ENCODE data around the gene PRKCI.
"Not testable (repeated sequence)": the region's sequence is repeated elsewhere in the genome, so short reads cannot be mapped to it uniquely, and the experiment has no call there.

PRKCI gene

DNA sequence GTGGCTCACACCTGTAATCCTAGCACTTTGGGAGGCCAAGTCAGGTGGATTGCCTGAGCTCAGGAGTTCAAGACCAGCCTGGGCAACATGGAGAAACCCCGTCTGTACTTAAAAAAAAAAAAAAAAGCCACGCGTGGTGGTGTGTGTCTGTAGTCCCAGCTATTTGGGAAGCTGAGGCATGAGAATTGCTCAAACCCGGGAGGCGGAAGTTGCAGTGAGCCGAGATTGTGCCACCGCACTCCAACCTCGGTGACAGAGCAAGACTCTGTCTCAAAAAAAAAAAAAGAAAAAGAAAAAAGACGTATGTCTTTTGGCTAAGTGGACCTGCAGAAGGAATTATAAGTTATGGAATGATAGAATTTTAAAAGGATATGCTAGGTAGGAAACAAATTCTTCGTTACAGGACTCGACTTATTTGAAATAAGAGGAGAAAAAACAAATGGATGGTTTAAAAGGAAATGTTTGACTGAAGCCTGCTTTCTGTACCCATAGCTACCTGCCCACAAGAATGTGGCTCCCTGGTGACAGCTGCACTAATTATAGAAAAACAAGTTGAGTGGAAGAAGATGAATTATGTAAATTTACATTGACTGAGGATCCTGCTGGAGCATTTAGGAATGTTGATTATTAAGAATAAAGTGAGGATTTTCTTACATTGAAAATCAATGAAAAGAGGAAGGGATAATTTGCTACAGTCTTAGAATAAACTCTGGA is 99.3 kb downstream of the PRKCI start:
- no peak overlapping the region for H3K9ac ChIP-seq (ENCODE audit: insufficient read length, low read depth)
- no peak for DNase-seq (ENCODE audit: low read depth, low spot score)

DNA sequence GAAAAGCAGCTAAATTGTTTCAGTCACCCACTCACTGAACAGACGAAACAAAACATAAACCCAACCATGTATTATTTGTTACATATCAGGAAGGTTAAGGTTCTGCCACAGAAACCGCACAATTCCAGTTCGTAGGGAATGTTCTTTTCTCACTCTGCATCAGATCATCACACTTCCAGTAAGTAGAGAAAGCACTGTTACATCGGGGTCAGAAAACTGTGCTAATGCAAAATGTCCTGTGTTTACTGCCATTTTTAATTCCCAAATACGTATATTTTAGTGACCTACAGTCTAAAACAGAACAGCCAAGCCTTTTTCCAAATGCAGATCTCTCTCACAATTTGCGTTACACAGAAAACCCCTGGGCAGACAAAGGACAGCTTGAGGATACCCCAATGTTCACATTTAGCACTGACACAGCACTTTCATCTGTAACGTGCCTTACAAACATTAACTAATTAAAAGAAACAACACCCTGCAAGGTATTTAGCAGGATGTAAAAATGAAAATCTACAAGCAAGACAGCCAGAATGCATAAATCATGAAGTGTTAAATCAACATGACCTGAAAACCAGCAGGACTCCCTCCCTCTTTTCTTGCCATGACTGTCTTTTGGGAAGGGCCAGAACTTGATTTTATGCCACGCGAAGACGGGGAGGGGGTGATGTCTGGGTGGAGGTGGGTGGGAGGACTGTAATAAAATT is 100.5 kb downstream of the PRKCI start:
- TF ChIP-seq SUZ12 (IDR thresholded peaks at IDR 0.05; ENCODE audit: extremely low read depth, insufficient read depth, insufficient read length) (no peak), YY1 (IDR thresholded peaks at IDR 0.05; ENCODE audit: insufficient read depth, insufficient read length) (no peak), ZNF274 (IDR thresholded peaks at IDR 0.05; ENCODE audit: low read depth, low read length) (no peak)
- no peak for DNase-seq (ENCODE audit: low read depth, low spot score)

More for the DNA sequence above, 99.3 kb downstream of the PRKCI start:
- no peaks in the 10 kb centered on the region for H3K27me3 ChIP-seq (ENCODE audit: insufficient read depth, insufficient read length)
- no peaks in the 10 kb centered on the region for H3K36me3 ChIP-seq (ENCODE audit: insufficient read depth, insufficient read length, low read length)
- H3K9me3 ChIP-seq (ENCODE audit: insufficient read depth, low read length), result peaks cover 10% of the 10 kb centered on the region
- no peak overlapping the region for H3K4me3 ChIP-seq (ENCODE audit: insufficient read length, low read depth)
- H3K4me1 ChIP-seq (ENCODE audit: insufficient read depth, insufficient read length), result no peaks in the 10 kb centered on the region
- no peak for TF ChIP-seq YY1 (IDR thresholded peaks at IDR 0.05; ENCODE audit: insufficient read depth, insufficient read length)
- no peak for TF ChIP-seq SUZ12 (IDR thresholded peaks at IDR 0.05; ENCODE audit: extremely low read depth, insufficient read depth, insufficient read length)
- TF ChIP-seq ZNF274 (IDR thresholded peaks at IDR 0.05; ENCODE audit: low read depth, low read length), result no peak

DNA sequence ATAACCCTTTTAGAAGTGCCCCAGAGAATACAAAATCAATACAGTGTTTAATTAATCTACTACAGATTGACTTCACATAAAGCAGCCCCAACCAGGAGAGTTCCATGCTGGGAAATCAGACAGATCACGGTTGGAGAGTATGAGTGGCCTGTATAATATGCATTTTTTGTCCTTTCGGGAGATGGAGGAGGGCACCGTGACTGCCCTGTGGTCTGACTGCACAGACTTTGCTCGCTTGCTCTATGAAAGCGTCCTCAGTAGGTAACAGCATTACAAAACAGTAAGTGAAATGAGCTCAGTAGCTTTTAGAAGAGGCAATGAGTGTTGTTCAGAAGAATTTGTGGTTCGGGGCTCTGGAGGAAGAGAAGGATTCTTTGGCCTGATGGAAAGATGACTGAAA is 101.1 kb downstream of the PRKCI start:
- Histone ChIP-seq H3K9ac (ENCODE audit: insufficient read length, low read depth) (no peak overlapping the region), H3K4me1 (ENCODE audit: insufficient read depth, insufficient read length) (no peaks in the 10 kb centered on the region), H3K36me3 (ENCODE audit: insufficient read depth, insufficient read length, low read length) (no peaks in the 10 kb centered on the region), H3K4me3 (ENCODE audit: insufficient read length, low read depth) (no peak overlapping the region), H3K27me3 (ENCODE audit: insufficient read depth, insufficient read length) (no peaks in the 10 kb centered on the region), H3K9me3 (ENCODE audit: insufficient read depth, low read length) (peaks cover 29% of the 10 kb centered on the region)
- TF ChIP-seq ZNF274 (IDR thresholded peaks at IDR 0.05; ENCODE audit: low read depth, low read length), result no peak
- no peak for TF ChIP-seq YY1 (IDR thresholded peaks at IDR 0.05; ENCODE audit: insufficient read depth, insufficient read length)
- TF ChIP-seq SUZ12 (IDR thresholded peaks at IDR 0.05; ENCODE audit: extremely low read depth, insufficient read depth, insufficient read length), result no peak
- DNase-seq (ENCODE audit: low read depth, low spot score), result no peak

More for the DNA sequence above, 100.5 kb downstream of the PRKCI start:
- H3K4me3 ChIP-seq (ENCODE audit: insufficient read length, low read depth), result no peak overlapping the region
- no peaks in the 10 kb centered on the region for H3K36me3 ChIP-seq (ENCODE audit: insufficient read depth, insufficient read length, low read length)
- no peak overlapping the region for H3K9ac ChIP-seq (ENCODE audit: insufficient read length, low read depth)
- H3K9me3 ChIP-seq (ENCODE audit: insufficient read depth, low read length), result peaks cover 23% of the 10 kb centered on the region
- no peaks in the 10 kb centered on the region for H3K27me3 ChIP-seq (ENCODE audit: insufficient read depth, insufficient read length)
- no peaks in the 10 kb centered on the region for H3K4me1 ChIP-seq (ENCODE audit: insufficient read depth, insufficient read length)

DNA sequence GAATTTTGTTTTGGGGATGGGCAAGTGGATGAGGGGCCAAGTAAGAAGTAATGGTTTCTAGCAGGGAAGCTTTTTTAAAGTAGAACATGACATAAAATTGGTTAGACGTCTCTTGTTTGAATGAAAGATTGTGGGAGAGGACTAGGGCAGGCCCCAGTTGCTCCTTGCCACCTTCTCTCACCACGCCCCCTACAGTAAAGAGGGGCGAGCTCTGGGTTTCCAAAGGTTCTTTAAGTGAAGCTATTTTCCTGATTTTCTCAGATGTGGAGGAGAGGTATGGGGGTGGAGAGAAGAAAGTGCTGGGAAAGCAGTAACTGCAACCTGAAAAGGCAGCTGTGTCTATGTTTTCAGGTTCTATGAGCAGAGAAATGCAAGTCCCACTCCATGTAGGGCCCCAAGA is 102.7 kb downstream of the PRKCI start:
- TF ChIP-seq SUZ12 (IDR thresholded peaks at IDR 0.05; ENCODE audit: extremely low read depth, insufficient read depth, insufficient read length) (no peak), YY1 (IDR thresholded peaks at IDR 0.05; ENCODE audit: insufficient read depth, insufficient read length) (no peak), ZNF274 (IDR thresholded peaks at IDR 0.05; ENCODE audit: low read depth, low read length) (no peak)
- no peak overlapping the region for H3K4me3 ChIP-seq (ENCODE audit: insufficient read length, low read depth)
- H3K4me1 ChIP-seq (ENCODE audit: insufficient read depth, insufficient read length), result no peaks in the 10 kb centered on the region
- peaks cover 37% of the 10 kb centered on the region for H3K9me3 ChIP-seq (ENCODE audit: insufficient read depth, low read length)
- H3K9ac ChIP-seq (ENCODE audit: insufficient read length, low read depth), result no peak overlapping the region
- no peaks in the 10 kb centered on the region for H3K36me3 ChIP-seq (ENCODE audit: insufficient read depth, insufficient read length, low read length)
- DNase-seq (ENCODE audit: low read depth, low spot score), result no peak
- H3K27me3 ChIP-seq (ENCODE audit: insufficient read depth, insufficient read length), result no peaks in the 10 kb centered on the region

DNA sequence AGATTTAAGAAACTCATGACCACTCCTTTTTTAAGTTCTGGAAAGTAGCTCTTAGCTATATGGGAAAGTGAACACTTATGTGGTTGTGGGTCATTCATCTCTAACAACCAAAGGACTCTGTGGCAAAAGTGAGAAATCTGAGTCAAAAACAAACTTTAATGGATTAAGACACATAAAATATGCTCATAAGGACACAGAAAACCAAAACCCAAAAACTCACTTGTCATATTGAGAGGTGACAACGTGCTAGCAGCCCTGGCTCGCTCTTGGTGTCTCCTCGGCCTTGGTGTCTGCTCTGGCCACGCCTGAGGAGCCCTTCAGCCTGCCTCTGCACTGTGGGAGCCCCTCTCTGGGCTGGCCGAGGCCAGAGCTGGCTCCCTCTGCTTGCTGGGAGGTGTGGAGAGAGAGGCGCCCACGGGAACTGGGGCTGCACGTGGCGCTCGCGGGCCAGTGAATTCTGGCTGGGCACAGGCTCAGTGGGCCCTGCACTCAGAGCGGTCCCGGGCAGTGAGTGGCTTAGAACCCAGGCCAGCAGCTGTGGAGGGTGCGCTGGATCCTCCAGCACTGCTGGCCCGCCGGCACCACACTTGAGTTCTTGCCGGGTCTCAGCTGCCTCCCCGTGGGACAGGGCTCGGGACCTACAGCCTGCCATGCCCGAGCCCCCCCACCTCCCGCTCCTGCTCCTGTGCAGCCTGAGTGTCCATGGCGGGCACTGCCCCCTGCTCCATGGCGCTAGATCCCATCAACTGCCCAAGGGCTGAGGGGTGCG is 105.0 kb downstream of the PRKCI start:
- Histone ChIP-seq H3K27me3 (ENCODE audit: insufficient read depth, insufficient read length) (no peaks in the 10 kb centered on the region), H3K36me3 (ENCODE audit: insufficient read depth, insufficient read length, low read length) (no peaks in the 10 kb centered on the region), H3K9ac (ENCODE audit: insufficient read length, low read depth) (no peak overlapping the region), H3K4me3 (ENCODE audit: insufficient read length, low read depth) (no peak overlapping the region), H3K9me3 (ENCODE audit: insufficient read depth, low read length) (peaks cover 37% of the 10 kb centered on the region), H3K4me1 (ENCODE audit: insufficient read depth, insufficient read length) (peaks cover 3% of the 10 kb centered on the region)
- no peak for TF ChIP-seq ZNF274 (IDR thresholded peaks at IDR 0.05; ENCODE audit: low read depth, low read length)
- TF ChIP-seq YY1 (IDR thresholded peaks at IDR 0.05; ENCODE audit: insufficient read depth, insufficient read length), result no peak
- TF ChIP-seq SUZ12 (IDR thresholded peaks at IDR 0.05; ENCODE audit: extremely low read depth, insufficient read depth, insufficient read length), result no peak
- DNase-seq (ENCODE audit: low read depth, low spot score), result no peak

DNA sequence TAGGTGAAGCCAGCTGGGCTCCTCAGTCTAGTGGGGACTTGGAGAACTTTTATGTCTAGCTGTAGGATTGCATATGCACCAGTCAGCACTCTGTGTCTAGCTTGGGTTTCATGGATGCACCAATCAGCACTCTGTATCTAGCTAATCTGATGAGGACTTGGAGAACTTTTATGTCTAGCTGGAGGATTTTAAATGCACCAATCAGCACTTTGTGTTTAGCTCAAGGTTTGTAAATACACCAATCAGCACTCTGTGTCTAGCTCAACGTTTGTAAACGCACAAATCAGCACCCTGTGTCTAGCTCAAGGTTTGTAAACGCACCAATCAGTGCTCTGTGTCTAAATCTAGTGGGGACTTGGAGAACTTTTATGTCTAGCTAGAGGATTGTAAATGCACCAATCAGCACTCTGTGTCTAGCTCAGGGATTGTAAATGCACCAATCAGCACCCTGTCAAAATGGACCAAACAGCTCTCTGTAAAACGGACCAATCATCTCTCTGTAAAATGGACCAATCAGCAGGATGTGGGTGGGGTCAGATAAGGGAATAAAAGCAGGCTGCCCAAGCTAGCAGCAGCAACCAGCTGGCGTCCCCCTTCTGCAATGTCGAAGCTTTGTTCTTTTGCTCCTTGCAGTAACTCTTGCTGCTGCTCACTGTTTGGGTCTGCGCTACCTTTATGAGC is 105.8 kb downstream of the PRKCI start:
- not testable (repeated sequence) for H3K9ac ChIP-seq (ENCODE audit: insufficient read length, low read depth); H3K36me3 ChIP-seq (ENCODE audit: insufficient read depth, insufficient read length, low read length); DNase-seq (ENCODE audit: low read depth, low spot score); H3K4me1 ChIP-seq (ENCODE audit: insufficient read depth, insufficient read length); H3K4me3 ChIP-seq (ENCODE audit: insufficient read length, low read depth); H3K27me3 ChIP-seq (ENCODE audit: insufficient read depth, insufficient read length)
- peaks cover 37% of the 10 kb centered on the region for H3K9me3 ChIP-seq (ENCODE audit: insufficient read depth, low read length)

Data from NT2/D1 (cell line).